Right atrium auricular region (tissue), 2 donors: ENCODE results near the gene EPN2. TPM values are rescaled to one million over a fixed set of nuclear protein-coding genes. Genes with fewer than 3 reads are reported as not detected.

Experiments used
- DNase-seq: peaks from one replicate; pipeline ENCODE4 v3.0.0-alpha.2; 2019; ENCODE audit warnings: low spot score
- H3K27ac ChIP-seq, 2 donors: fragments of 200-600 bp; sonication (generic); 1 replicate in 1 of 2; 2 replicates in 1 of 2; pipeline ENCODE4 v1.5.1; 2016 to 2019
- H3K27me3 ChIP-seq, 2 donors: fragments of 200-600 bp; sonication (generic); one replicate each; pipeline versions ENCODE4 v1.5.1 to v1.6.0; 2017 to 2019
- H3K36me3 ChIP-seq: fragments of 200-600 bp; sonication (generic); one replicate; pipeline ENCODE4 v1.5.1; 2016
- H3K4me1 ChIP-seq, 2 donors: fragments of 200-600 bp; sonication (generic); one replicate each; pipeline versions ENCODE4 v1.5.1 to v1.6.0; 2017 to 2019
- H3K4me3 ChIP-seq, 2 donors: fragments of 200-600 bp; sonication (generic); 1 replicate in 1 of 2; 2 replicates in 1 of 2; pipeline ENCODE4 v1.5.1; 2017 to 2019; ENCODE audit warnings: mild to moderate bottlenecking in 1 of 2, moderate library complexity in 1 of 2
- H3K9me3 ChIP-seq, 2 donors: fragments of 200-600 bp; sonication (generic); one replicate each; pipeline ENCODE4 v1.5.1; 2019
- total RNA-seq, 2 donors: library from RNA; depleted of rRNA; stranded (reverse); fragments of >200 nt; gene quantifications; one replicate each; pipeline ENCODE4 v1.1.0, GENCODE V29; 2016
- TF ChIP-seq, protein P1 (sequence below), 2 donors: fragments of 200-600 bp; sonication (generic); IDR thresholded peaks; one replicate each; pipeline ENCODE4 v1.5.1; 2019; ENCODE audit warnings: antibody characterized with exemption in 2 of 2

Gene EPN2
- total RNA-seq, 2 donors from 2014 or later: 68.0 to 73.1 TPM

DNA sequence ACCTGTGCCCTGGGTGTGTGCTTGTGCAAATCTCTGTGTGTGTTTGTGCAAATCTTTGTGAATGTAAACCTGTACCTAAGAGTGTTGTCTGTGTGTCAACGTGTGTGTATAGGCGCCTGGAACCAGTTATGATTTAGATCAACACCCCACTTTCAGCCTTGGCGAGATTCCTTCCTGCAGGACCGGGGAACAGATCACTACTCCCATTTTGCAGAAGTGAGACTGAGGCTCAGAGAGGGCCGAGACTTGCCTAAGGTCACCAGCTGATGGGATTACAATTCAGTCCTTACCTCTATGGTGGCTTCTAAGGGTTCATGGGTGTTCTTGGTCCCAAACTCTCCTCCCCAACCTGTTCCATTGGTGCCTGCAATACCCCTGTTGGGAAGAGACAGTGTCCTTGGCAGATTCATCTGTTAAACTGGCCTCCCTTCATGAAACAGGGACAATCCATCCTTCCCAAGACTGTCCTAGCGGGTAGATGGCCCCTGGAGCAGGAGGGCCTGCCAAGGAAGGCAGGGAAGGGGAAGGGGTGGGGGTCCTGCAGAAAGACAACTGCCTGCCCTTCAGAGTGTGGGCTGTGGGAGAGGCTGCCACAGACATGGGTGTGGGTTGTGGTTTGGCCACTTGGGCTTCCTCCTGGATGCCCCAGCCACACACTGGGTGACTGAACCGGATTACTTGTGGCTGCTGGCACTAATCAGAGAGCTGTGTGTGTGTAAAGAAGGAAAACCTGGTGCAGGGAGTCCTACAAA lies 134.3 kb downstream of the EPN2 start:
- no peak for DNase-seq
- Histone ChIP-seq H3K27me3 (no peaks in the 10 kb centered on the region), H3K36me3 (no peaks in the 10 kb centered on the region), H3K4me1 (peaks cover 0 to 22% of the 10 kb centered on the region in 2 donors), H3K27ac (peak overlapping the region; percentile 9 to 41), H3K9me3 (no peaks in the 10 kb centered on the region), H3K4me3 (no peak overlapping the region)
- TF ChIP-seq, protein P1, sequence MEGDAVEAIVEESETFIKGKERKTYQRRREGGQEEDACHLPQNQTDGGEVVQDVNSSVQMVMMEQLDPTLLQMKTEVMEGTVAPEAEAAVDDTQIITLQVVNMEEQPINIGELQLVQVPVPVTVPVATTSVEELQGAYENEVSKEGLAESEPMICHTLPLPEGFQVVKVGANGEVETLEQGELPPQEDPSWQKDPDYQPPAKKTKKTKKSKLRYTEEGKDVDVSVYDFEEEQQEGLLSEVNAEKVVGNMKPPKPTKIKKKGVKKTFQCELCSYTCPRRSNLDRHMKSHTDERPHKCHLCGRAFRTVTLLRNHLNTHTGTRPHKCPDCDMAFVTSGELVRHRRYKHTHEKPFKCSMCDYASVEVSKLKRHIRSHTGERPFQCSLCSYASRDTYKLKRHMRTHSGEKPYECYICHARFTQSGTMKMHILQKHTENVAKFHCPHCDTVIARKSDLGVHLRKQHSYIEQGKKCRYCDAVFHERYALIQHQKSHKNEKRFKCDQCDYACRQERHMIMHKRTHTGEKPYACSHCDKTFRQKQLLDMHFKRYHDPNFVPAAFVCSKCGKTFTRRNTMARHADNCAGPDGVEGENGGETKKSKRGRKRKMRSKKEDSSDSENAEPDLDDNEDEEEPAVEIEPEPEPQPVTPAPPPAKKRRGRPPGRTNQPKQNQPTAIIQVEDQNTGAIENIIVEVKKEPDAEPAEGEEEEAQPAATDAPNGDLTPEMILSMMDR (IDR thresholded peaks at IDR 0.05): no peak

DNA sequence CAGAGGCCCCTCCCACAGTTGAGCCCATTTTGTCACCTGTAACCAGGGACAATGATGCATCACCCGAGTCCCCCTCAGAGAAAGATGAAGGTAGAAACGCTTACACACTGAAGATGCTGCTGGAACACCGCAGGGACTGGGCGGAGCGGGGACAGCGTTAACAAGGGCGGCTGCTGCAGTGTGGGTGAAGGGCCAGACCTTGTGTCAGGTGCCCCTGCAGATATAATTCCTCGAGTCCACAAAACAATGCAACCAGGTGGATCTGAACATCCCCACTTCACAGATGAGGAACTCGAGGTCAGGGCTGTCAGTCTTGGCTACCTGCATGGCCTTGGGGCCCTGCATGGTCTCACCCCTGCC lies 134.8 kb downstream of the EPN2 start:
- H3K9me3 ChIP-seq: no peaks in the 10 kb centered on the region
- no peak overlapping the region for H3K27ac ChIP-seq
- no peaks in the 10 kb centered on the region for H3K27me3 ChIP-seq
- H3K4me3 ChIP-seq: no peak overlapping the region
- no peak for DNase-seq
- TF ChIP-seq, protein P1 (IDR thresholded peaks at IDR 0.05): no peak
- H3K36me3 ChIP-seq: no peaks in the 10 kb centered on the region
- peaks cover 0 to 25% of the 10 kb centered on the region in 2 donors for H3K4me1 ChIP-seq

DNA sequence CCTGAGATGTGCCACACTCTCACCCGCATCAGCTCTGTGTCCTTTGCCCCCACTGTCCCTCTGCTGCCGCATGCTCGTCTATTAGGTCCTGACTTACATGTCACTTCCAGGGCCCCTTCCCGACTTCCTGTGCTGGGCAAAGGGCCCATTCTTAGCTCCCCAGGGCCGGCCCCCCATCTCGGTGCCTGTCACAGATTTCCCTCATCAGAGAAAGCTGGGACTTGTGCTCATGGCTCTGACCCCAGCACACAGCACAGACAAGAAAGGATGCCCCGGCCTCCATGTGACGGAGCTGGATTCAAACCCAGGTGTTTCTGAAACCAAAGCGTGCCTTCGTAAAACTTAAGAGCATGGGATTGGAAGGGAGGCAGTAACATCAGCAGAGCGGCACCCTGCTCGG lies 135.3 kb downstream of the EPN2 start:
- Histone ChIP-seq H3K27me3 (no peaks in the 10 kb centered on the region), H3K27ac (no peak overlapping the region), H3K4me3 (no peak overlapping the region), H3K4me1 (peaks cover 0 to 28% of the 10 kb centered on the region in 2 donors), H3K36me3 (no peaks in the 10 kb centered on the region), H3K9me3 (no peaks in the 10 kb centered on the region)
- TF ChIP-seq, protein P1 (IDR thresholded peaks at IDR 0.05): no peak
- no peak for DNase-seq

DNA sequence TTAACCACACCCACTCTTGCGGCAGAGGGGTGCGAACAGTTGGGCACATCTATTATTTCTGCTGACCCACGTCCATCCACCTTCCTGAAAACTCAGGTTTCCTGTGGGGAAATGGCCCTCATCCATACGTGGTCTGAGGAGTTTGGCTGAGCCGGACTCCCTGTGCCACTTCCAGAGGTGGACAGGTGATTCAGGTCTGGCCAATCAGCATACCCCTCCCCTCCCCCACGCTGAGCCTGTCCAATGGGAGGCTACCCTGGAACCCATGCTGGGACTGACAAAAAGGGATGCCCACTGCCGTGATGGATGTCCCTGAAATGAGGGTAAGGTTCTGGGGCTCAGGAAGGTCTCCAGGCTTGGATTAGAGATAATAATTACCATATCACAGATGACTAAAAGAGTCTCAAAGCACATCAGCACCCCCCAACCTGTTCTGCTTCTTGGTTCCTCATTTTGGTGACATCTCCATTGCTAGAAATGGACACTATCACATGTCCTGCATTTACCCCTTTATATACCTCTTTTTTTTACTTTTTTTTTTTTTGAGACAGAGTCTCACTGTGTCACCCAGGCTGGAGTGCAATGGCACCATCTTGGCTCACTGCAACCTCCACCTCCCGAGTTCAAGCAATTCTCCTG lies 135.8 kb downstream of the EPN2 start:
- Histone ChIP-seq H3K9me3 (no peaks in the 10 kb centered on the region), H3K4me1 (peaks cover 0 to 28% of the 10 kb centered on the region in 2 donors), H3K4me3 (no peak overlapping the region), H3K36me3 (no peaks in the 10 kb centered on the region), H3K27ac (no peak overlapping the region), H3K27me3 (no peaks in the 10 kb centered on the region)
- DNase-seq: no peak
- TF ChIP-seq, protein P1 (IDR thresholded peaks at IDR 0.05): no peak

DNA sequence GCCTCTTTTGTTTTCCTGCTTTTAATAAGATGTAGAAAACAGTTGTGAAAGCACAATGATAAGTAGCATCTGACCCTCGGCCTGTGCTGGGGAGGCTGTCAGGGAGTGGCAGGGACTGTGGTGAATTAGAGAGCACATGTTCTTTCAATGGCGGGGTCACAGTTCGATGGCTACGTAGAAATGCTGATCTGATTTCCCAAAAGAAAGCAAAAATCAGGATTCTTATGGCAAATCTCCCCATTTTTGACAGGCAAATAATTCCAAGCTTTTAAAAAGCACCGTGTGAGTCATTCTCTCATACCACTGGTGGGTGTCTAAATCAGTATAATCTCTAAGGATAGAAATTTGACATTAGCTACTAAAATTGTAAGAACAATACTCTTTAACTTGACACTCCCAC lies 137.0 kb downstream of the EPN2 start:
- Histone ChIP-seq H3K36me3 (no peaks in the 10 kb centered on the region), H3K4me3 (no peak overlapping the region), H3K27ac (no peak overlapping the region), H3K4me1 (peaks cover 0 to 33% of the 10 kb centered on the region in 2 donors), H3K9me3 (no peaks in the 10 kb centered on the region), H3K27me3 (no peaks in the 10 kb centered on the region)
- TF ChIP-seq, protein P1 (IDR thresholded peaks at IDR 0.05): no peak
- no peak for DNase-seq
